HG03060 (cell line): ENCODE results near the gene PPP4R4.
"Not testable (repeated sequence)": the region's sequence is repeated elsewhere in the genome, so short reads cannot be mapped to it uniquely, and the experiment has no call there.

Experiments used
- ATAC-seq: cut with Tn5 transposase; IDR thresholded peaks from one replicate; pipeline ENCODE4 v1.9.1; 2021; ENCODE audit warnings: low read depth, moderate number of reproducible peaks; ENCODE audit not compliant: unreplicated experiment

Gene PPP4R4

DNA sequence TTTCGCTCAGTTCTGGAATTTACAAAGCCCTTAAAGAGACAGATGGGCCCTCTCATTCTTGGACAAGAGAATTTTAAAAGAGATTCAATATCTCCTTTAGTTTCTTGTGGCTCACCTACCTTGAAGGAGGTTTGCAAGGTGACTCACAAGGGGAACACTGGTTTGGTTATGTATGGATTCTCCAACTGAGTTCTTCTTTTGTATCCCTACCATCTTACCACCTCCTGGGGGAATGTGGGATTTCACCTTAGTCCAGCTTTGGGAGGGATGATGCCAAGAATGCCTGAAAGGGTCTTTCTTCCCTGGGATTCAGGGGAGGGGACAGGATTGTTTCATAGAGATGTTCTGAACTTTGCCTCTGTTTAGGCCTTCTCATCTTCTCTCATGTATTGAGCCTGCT lies 3.7 kb downstream of the PPP4R4 start:
- ATAC-seq = no peak

DNA sequence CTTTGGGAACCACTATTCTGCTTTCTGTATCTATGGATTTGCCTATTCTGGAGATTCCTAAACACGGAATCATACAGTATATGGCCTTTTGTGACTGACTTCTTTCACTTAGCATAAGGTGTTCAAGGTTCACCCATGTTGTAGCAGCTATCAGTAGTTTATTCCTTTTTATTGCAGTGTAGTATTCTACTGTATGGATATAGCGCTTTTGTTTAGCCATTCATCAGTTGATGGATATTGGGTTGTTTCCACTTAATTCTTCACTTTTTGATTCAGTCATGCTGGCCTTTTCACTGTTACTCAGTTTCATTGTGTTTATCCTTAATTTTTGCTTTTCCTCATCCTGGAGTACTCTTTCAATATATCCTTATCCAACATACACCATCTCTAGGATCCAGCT lies 5.1 kb downstream of the PPP4R4 start:
- no peak for ATAC-seq

DNA sequence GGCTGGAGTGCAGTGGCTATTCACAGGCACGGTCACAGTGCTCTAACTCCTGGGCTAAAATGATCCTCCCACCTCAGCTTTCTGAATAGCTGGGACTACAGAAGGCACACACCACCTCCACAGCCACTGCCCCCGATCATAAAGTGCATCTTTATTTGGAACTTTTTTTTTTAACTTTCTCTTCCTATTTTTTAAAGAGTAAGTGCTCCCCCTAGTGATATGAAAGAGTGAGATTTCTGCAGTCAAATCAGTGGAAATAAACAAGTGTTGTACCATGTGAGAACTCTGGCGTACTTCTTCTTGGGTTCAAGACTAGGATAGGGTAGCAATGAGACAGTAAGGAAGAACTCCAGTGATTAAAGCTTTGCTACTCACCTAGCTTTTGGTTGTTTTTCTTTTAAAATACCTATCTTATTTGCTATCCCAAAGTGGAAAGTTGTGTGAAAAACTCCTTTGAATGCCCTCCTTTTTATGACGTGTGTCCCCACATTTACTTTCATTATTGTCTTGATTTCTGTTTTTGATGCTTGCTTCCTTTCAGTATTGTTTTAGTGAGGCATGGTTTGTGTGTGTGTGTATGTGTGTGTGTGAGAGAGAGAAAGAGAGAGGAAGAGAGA lies 6.6 kb downstream of the PPP4R4 start:
- no peak for ATAC-seq

DNA sequence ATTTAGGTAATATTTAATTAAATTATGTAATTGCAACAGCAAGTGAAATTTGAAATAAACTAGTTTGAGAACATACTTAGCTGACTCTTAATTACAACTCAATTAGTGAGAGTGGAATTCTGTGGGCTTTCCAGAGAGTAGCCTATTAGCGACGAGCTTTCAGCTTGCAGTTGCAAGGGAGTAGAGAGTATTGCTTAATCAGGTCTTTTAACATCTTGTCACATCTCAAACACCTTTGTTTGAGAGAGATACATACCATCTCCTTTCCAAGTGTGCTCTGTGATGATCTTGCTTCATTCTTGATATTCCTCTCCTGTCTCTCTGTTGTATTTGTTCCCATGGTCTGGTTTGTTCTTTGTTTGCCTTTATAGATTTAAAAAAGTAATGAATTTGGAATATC lies 7.7 kb downstream of the PPP4R4 start:
- ATAC-seq = no peak

DNA sequence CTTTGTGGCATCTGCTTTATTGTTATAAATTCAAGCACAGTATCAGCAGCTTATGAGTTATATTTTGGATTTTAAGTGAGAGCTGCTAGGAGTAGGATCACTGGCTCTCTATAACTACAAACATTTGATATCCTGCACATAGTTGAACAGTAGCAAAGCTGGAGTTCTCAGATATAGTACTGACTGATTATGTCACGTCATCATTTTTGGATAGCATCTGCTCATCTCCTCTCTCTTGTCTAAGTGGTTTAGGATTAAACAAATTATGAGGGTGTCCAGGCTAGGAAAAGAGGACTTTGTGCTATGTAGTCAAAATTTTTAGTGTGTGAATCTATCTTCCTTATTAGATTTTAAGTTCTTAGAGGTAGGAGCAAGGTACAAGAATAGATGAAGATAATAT lies 18.4 kb downstream of the PPP4R4 start:
- ATAC-seq = no peak

DNA sequence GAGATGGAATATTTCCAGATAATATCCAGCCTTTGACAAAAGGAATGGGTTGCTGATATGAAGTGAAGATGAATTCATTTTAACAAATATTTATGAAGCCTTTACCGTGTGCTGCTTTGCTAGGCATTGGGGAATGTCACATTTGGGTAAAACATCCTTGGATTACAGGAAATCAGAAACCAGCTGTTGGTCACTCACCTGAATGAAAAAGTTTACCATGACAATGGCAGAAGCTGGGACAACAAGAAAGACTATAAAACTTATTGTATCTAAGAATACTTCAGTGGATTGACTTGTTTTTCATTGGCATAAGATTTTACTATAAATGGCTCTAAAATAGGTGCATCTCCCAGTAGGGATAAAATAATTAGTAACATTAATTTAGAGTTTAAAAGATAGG lies 19.7 kb downstream of the PPP4R4 start:
- no peak for ATAC-seq

DNA sequence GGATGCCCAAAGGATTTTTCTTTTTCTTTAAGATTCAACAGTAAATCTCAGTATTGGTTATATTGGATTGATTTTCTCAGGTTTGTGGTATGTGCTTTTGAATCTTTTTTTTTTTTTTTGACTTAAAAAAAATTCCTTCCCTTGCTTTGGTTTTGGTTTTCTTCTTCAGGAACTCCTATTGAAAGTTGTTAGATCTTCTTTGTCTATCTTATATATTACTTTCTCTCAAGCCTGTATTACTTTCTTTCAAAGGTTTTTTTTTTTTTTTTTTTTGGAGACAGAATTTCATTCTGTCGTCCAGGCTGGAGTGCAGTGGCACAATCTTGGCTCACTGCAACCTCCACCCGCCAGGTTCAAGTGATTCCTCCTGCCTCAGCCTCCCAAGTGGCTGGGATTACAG lies 21.9 kb downstream of the PPP4R4 start:
- no peak for ATAC-seq

DNA sequence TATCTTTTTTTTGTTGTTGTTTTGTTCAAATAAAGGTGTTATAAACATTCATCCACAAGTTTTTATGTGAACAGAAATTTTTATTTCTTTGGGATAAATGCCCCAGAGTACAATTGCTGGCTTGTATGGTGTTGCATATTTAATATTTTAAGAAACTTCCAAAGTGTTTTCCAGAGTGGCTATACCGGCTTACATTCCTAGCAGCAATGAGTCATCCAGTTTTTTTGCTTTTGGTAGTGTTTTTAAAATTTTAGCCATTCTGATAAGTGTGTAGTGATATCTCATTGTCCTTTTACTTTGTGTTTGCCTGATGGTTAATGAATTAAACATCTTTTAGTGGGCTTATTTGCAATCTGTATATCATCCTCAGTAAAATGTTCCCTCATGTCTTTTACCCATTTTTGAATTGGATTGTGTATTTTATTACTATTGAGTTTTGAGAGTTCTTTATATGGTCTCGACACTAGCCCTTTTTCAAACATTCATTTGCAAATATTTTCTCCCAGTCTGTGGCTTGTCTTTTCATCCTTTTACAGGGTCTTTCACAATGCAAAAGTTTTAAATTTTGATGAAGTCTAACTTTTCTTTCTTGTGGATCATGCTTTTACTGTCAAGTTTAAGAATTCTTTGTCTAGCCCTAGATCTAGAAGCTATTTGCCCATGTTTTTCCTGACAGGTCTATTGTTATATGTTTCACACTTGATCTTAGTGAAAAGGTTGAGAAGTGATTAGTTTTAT lies 29.5 kb downstream of the PPP4R4 start:
- no peak for ATAC-seq

DNA sequence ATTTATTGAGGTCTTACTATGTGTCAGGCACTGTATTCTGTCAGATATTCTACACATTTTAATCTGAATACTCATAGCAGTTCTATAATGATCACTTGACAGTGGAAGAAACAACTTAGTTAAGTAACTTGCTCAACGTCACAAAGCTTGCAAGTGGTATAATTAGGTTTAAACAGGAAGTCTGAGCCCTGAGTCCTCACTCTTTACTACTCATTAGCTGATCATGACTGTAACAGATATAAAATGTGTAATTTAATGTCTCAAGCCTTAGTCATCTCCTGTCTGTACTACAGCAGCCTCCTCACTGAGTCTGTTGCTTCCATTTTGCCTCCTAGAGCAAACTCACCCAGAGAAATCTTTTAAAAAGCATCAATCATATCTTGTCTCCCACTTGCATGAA lies 38.9 kb downstream of the PPP4R4 start:
- no peak for ATAC-seq

DNA sequence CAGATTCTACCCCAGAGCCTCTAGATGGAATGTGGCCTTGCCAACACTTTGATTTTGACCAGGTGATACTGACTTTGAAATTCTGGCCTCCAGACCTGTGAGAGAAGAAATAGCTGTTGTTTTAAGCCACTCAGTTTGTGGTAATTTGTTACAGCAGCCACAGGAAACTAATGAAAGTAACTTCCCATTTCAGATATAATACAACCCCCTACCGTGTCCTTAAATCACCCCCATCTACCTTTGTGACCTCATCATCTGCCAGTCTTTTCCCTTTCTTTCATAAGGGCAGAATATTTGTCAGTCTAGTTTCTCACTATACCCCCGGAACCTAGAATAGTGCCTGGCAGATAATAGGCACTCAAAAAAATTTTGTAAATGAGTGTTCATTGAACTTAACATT lies 39.6 kb downstream of the PPP4R4 start:
- no peak for ATAC-seq

DNA sequence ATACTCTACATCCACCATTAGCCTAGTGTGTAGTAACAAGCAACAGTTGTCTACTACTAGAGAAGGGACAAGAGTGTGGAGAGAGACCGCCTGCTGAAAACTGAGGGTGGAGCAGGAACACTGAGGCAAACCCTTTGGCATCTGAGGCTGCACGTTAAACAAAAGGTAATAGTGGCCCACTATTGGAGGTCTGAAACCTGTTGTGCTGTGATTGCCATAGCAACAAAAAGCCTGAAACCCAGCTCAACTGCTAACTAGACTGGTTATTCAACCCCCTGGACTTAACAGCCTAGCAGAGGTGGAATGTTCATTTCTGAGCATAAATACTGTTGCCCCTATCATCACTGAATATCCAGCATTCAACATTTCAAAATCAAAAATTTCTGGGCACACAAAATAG lies 43.0 kb downstream of the PPP4R4 start:
- no peak for ATAC-seq

DNA sequence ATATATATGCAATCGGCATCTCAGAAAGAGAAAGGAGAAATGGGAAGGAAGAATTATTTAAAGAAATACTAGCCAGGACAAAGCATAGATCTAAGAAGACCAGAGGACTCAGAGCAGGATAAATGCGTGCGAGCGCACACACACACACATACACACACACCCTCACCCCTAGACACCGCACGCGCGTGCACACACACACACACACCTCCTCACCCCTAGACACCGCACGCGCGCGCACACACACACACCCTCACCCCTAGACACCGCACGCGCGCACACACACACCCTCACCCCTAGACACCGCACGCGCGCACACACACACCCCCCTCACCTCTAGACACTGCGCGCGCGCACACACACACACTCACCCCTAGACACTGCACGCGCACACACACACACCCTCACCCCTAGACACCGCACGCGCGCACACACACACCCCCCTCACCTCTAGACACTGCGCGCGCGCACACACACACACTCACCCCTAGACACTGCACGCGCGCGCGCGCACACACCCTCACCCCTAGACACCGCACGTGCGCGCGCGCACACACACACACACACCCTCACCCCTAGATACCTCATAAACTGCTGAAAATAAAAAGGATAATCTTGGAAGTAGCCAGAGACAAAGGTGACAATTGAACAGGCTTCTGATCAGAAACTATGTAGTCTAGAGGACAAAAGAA lies 44.2 kb downstream of the PPP4R4 start:
- ATAC-seq = not testable (repeated sequence)

DNA sequence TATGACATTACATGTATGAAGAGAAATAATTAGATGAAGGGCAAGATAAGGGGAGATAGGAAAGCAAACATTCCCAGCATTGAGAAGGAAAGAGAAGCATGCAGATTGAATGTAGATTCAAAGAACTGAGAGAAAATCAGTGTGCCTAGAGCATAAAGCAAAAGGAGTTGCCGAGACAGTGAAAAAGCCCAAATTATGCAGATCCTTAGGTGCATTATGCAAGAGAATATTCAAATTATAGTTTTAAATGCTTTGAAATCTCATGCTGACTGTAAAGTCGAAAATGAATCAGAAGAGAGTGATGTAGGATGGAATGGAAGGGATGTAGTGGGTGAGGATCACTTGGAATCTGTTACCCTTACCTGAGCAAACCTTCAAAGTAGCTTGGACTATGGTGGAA lies 49.9 kb downstream of the PPP4R4 start:
- ATAC-seq = no peak

DNA sequence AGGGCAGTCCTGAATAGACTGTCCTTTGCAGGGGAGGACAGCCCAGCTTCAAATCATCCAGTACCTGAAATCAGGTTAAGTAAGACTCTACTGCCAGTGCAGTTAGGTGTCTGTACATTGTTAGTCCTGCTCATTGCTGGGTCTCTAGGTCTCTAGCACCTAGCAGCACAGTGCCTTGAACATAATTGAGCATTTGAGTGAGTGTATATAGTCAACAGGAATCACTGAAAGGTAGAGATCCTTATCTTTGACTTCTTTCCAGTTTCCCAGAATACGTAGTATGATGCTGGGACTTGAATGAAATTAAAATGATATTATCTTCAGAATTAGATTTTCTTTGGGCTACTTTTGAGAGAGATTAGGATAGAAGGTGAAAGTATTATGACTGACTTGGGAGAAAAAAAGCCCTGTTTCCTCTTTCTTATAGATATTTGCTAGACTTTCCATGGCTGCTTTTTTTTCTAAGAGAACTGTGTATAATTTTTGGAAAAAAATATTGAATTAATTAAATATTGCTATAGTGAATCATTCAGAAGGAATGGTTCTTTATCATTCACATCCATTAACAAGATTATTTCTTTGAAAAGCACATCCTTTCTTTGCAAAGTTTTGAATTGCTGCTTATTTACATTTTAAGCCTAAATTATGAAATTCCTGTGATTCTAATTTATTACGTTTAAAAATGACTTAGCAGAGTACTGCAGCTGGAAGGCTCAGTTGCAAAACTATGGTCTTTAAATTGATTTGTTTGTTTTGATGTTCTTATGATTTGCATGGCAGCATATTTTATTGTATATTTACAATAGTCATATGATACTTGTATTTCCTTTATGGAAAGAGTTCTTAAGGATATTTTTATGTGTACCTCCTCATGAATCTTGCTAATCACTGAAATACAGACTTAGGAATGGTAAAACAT lies 51.6 kb downstream of the PPP4R4 start:
- no peak for ATAC-seq

DNA sequence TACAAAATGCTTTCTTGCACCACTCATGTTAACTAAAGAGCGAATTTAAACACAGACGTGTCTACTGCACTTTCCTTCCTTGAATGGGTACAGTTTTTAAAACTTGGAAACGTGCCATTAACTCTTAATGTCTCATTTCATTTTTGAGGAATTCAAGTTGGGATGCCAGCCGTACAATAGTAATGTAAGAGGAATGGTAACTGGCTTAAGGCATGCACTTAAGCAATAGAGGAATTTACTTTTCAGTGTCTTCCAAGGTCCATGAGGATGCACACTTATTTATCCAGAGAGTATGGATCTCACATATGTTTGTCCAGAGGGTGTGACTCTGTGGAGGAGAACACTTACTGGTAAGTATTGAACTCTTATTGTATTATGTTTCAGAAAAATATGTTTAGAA lies 52.9 kb downstream of the PPP4R4 start:
- no peak for ATAC-seq

DNA sequence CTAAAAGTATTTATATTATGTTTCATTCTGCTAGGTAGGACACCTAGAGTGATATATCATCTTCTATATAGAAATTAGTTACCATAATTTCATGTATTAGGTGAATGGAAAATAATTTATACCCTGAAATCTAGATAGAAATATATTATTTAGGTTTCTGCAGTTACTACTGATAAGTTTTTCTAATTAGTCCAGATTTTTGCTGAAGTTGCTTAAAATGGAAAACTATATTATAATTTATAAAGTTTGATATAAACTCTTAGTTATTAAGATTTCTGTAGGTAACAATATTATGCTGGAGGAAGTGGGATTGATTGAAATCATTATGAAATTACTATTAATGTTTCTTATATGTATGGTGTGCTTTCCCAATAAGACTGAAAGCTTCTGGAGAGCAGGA lies 62.9 kb downstream of the PPP4R4 start:
- no peak for ATAC-seq

DNA sequence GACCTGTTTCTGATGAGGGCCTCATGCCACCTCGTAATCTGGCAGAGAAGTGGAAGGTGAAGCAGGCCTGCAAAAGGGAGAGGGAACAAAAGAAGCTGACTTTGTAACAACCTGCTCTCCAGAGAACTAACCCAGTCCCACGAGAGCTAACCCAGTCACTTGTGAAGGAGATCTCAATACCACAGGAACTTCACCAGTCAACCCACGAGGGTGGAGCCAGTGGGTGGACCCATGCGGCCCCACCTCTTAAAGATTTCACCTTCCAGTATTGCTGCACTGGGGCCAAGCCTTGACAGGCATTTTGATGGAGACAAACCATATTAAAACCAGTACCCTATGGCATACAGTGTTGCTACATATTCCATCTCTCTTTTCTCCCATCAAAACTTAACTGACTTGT lies 63.9 kb downstream of the PPP4R4 start:
- ATAC-seq = no peak

DNA sequence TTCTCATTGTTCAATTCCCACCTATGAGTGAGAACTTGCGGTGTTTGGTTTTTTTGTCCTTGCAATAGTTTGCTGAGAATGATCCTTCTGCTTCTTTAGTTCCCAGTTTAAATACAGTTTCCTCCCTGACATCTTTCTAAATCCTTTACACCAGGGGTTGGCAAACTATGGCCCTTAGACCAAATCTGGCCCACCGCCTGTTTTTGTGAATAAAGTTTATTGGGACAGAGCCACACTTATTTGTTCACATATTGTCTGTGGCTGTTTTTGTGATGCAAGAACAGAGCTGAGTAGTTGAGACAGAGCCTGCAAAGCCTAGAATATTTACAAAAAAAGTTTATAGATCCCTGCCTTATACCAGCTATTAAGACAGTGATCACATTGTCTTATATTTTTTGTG lies 65.3 kb downstream of the PPP4R4 start:
- ATAC-seq = no peak

DNA sequence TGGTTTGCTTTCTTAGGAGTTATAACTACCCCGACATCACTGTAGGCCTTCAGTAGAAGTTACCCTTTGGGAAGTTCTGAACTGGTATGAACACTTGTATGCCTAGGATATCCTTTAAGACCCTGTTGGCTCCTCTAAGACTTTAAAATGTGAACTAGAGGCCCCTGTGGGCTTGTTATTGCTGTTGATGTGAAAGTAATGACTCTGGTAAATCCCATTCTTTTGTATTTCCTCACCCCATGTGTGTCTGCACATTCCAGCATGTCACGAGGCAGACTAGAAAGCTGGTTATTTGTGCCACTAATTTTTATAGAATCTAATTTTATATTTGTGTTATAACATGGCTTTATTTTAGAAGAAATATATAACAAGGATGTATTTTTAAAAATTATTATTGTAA lies 70.1 kb downstream of the PPP4R4 start:
- ATAC-seq = no peak

DNA sequence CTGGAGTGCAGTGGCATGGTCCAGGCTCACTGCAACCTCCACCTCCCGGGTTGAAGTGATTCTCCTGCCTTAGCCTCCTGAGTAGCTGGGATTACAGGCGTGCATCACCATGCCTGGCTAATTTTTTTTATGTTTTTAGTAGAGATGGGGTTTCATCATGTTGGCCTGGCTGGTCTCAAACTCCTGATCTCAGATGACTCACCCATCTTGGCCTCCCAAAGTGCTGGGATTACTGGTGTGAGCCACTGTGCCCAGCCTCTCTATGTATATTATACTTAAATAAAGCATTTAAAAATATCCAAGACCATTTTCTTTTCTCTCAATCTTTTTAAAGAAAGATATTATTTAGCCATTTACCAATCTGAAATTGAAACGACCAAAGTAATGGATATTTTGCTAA lies 90.1 kb downstream of the PPP4R4 start:
- ATAC-seq = not testable (repeated sequence)

DNA sequence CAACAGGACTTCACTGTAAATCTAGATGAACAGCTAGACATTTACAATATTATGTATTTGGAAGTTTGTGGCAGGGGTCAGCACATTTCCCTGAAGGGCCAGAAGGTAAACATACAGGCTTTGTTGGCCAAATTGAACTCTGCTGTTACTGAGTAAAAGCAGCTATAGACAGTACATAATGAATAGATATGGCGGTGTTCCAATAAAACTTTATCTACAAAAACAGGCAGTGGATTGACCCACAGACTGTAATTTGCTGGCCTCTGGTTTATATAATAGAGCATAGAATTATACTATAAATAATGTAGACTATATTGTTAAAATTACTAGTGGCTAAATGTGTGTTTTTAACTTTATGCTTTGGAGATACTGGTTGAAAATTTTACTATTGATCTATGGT lies 93.2 kb downstream of the PPP4R4 start:
- no peak for ATAC-seq
